Effector CD4-positive, alpha-beta T cell (primary cell): ENCODE measurements around the gene MASP2. TPM values are rescaled to one million over a fixed set of nuclear protein-coding genes. Genes with fewer than 3 reads are reported as not detected.
"Not testable (repeated sequence)": the region's sequence is repeated elsewhere in the genome, so short reads cannot be mapped to it uniquely, and the experiment has no call there.

Source experiments
- DNase-seq: peaks from one replicate; pipeline ENCODE4 v3.0.0-alpha.2; 2020
- total RNA-seq: gene quantifications from one replicate; lab custom pipeline; 2026; lab: John Stamatoyannopoulos, UW

The MASP2 gene
- total RNA-seq, result not detected

DNA sequence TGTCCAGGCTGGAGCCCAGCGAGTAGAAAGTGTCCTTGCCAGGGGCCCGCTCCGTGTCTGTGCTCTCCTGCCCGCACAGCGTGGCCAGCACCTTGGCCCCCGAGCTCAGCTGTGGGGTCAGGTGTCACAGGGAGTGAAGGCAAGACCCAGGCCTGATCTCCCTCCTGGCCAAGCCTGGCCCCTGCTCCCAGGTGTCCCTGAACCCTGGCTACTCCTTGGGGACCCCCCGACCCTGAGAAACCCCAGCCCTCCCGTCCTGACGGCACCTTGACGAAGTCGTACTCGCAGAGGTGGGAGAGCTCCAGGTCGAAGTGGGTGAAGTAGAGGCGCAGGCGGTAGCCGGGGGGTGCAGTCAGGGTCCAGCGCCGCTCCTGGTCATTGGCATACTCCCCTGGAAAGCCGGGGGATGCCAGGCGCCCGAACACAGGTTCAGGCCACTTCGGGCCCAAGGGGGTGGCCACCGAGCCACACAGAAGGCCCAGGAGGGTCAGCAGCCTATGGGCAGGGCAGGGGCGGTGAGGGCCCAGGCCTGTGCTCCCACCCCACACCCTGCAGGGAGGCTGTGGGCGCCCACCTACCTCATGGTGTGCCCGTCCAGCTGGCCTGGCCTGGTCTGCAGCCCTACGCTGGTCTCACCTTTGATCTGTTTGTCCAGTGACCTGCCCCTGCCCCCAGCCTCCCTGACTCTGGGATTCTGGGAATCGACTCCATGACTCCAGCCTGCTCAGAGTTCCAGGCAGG lies at the start of gene MASP2:
Gene MASP2, minus strand, starts transcription at position 615 of the 741 bp plus-strand sequence. Its CDS starts 32 bp downstream, at position 583.
- DNase-seq, result no peak

DNA sequence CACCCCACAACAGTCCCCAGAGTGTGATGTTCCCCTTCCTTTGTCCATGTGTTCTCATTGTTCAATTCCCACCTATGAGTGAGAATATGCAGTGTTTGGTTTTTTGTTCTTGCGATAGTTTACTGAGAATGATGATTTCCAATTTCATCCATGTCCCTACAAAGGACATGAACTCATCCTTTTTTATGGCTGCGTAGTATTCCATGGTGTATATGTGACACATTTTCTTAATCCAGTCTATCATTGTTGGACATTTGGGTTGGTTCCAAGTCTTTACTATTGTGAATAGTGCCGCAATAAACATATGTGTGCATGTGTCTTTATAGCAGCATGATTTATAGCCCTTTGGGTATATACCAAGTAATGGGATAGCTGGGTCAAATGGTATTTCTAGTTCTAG lies 36.7 kb upstream of the MASP2 start:
- DNase-seq, result not testable (repeated sequence)

DNA sequence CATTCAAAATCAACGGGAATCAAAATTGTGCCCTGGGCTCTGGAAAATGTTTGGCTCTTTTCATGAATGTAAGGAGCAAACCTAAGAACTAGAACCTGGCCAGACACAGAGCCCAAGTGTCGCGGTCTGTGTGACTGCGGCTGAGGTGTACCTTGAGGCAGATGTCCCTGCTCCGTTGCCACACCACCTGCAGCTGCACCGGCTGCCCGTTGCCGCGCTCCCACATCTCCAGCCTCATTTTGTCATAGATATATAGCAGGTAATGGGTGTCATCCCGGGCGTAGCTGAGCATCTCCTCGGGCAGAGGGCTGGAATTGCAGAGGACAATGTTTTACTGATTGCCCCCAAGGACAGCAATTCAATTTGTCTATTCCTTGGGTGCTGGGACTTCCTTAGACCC lies 33.9 kb upstream of the MASP2 start:
- DNase-seq, result no peak

DNA sequence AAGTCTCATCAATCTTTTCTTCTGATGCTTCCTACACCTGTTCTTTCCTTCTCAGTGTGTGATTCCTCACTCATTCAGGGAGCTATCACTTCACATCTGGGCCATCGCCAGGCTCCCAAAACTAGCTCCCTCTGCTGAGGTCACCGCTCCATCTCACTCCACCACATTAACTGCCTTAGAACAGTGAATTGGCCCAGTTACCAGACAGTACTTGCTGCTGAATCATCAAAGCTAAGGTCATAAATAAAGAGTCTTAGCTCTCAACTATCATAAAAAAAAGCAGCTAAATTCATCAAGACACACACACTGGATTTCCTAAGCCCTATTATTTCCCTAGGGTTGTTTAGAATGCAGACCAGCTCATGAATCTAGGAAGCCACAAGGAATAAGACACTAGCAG lies 31.6 kb upstream of the MASP2 start:
- DNase-seq, result no peak

DNA sequence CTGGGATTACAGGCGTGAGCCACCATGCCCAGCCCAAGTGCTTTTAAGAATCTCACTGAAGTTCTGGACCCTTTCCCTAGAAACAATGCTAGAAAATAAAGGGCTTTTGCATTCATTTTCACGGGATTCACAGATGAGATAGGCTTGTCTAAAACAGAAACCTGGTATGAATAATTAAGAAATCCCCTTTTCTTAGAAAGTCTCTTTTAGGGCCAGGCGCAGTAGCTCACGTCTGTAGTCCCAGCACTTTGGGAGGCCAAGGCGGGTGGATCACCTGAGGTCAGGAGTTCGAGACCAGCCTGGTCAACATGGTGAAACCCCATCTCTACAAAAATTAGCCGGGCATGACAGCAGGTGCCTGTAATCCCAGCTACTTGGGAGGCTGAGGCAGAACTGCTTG lies 26.4 kb upstream of the MASP2 start:
- DNase-seq, result not testable (repeated sequence)

DNA sequence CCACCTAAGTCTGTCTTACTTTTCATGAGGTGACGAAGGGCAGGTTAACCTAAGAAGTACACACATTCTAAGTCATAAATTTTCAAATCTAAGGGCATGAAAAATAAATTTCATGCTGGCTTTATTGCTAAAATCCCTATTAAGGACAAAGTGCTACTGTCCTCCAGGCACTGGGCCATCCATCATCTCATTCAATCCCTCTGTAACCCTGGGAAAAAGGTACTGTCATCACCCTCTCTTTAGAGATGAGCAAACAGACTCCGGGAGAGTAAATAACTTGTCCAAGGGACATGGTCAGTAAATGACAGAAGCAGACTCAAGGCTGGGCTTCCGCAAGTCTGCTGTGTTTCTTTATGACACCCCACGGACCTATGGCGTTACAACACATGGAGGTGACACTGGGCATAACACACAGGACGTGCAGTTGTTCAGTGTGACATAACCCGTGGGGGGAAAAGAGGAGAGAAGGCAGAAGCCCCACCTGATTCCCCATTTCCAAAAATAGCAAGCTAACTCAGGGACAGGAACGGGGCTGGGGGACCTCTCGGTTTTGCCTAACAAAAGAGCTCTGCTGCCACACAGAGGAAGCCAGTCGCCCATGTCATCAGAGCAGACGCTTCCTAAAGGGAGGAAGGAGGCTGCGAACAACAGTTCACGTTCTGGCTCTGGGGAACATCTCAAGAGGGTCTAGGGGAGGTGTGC lies 25.3 kb upstream of the MASP2 start:
- DNase-seq, result no peak

DNA sequence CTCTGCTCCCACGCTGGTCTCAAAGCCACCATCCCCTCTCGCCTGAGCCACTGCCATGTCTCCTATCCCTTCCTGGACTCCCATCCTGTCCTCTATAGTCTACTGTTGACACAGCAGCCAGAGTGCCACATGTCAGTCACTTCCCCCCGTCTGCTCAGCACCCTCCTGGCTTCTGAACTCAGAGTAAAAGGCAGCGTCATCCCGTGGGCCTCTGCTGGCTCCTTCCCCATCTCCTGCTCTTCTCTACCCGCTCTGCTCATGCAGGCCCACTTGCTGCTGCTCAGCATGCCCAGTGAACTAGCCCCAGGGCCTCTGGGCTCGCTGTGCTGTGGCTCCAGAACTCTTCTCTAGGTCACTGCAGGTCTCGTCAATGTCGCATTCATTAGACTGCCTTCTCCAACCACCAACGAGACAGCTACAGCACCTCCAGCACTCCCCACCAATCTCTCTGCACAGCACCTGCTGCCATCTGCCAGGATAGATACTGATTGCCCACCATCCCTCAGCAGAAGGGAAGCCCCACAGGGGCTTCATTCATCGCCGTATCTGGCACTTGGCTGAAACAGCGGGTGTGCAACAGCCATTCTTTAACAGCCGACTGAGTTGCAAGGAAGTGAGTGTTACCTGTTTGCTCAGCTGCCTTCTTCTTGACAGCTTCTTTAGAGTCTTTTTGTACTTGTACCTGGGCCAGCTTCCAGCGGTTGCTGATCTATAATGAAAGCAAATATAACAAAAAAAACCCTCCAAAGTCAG lies 24.6 kb upstream of the MASP2 start:
- no peak for DNase-seq

DNA sequence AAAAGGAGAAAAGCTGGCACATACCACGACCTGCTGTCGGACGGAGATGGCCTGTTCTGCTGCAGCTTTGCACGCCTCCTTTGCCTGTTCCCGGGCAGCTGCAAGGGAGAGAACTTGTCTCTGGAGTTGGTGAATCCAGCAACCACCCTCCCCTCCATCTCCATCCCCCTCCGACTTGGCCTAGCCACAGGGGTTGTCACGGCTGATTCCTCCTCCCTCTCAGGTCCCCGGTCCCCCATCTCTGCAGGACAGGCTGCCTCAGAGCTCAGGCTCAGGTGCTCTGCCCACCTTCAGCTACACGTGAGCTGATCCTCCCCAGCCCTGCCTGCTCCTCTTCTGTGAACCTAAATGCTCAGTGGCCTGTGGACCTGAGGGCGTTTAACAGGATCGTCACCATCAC lies 23.8 kb upstream of the MASP2 start:
- DNase-seq, result no peak

DNA sequence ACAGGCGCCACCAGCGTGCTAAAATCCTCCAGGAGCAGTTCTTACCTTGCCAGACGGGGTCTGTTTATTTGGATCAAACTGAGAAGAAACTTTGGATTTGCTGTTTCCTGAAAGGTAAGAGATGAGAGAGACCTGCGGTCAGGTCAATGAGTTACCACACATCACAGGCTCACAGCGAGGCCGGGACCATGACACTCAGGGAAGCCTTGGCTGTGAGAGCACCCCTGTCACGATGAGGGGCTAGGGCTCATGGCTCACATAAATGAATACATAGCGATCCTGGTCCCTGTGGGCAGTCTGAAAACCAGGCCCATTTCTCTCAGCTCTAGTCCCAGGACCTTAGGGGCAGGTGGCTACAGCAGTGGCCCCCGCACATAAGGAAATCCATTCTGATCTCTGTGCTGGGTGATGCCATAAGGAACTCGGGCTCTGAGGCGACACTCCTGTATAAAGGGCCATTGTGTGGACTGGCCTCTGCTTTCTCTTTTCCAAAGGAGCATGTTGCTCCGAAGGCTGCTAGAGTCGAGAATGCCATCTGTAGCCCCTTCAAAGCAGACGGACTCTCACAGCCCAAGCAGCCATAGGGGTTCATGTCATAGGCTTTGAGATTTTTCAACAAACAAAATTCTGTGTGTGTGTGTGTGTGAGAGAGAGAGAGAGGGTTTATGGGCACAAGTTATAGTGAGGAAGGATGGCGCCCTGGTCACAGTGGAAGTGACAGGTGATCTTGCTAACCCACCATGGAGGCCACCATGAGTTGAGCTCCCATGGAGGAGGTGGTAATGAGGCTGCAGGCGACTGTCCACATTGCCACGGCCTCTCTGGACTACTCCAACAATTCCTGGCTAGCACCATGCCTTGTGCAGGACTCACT lies 21.8 kb upstream of the MASP2 start:
- DNase-seq, result no peak

DNA sequence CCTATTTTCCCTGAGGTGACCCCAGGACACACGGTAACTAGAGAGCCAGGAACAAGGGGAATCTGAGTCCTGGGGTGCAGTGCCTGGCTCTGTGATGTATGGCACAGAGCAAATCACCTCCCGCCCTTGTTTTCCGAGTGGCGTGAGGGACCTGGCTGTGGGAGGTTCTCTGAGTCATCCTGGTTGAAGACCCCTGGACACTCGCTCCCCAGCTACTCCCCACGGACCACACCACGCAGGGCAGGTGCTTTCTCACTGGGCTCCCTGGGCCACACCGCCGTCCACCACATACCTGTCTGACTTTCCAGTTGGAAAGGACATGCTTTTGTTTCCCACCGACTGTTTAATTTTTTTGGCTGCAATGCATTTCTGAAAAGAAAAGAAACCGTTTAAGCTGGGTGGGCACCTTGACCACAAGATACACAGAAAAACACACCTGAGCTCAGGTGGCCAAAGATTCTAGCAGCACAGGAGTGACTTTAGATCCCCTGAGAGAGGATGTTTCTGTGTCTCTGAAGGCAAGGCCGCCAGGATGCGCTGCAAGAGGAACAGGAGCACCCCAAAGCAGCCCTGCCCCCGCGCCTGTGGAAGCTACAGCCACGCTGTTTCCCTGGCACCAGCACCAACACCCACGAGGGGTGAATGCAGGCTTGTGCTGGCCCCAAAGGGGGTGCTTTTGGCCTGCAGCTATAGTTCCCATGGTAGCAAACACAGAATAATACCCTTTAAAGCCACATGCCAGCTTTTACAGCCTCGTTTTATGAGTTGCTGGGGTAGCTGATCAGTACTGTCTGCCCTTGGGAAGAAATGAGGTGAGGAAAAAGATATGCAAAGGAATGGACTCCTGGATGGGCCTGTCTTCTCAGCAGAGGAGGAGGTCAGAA lies 20.9 kb upstream of the MASP2 start:
- no peak for DNase-seq

DNA sequence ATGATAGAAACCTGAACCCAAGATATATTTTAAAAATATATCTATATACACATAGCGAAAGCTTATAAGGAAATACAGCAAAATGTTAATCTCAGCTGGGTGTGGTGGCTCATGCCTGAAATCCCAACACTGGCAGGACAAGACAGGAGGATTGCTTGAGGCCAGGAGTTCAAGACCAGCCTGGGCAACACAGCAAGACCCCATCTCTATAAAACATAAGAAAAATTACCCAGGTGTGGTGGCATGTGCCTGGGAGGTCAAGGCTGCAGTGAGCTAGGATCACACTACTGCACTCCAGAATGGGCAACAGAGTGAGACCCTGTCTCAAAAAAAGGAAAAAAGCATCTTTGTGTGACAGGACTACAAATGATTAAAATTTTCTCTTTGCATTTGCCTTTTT lies 18.8 kb upstream of the MASP2 start:
- no peak for DNase-seq

DNA sequence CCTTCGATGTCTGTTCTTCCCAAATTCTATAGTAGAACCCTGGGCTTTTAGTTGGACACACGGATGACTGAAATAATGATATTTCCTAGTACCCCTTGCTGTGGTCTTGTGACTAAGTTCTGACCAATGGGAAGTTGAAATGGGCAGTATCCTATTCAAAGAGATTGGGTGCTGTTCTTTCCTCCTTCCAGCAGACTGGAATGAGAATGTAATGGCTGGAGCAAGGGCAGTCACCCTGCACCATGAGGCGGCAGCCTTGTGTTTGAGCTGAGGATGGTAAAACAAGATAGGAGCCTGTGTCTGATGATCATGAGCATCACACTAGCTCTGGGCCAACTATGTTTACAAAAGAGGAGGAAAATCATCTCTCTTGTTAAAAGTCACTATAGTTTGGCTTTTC lies 17.9 kb upstream of the MASP2 start:
- DNase-seq, result no peak

DNA sequence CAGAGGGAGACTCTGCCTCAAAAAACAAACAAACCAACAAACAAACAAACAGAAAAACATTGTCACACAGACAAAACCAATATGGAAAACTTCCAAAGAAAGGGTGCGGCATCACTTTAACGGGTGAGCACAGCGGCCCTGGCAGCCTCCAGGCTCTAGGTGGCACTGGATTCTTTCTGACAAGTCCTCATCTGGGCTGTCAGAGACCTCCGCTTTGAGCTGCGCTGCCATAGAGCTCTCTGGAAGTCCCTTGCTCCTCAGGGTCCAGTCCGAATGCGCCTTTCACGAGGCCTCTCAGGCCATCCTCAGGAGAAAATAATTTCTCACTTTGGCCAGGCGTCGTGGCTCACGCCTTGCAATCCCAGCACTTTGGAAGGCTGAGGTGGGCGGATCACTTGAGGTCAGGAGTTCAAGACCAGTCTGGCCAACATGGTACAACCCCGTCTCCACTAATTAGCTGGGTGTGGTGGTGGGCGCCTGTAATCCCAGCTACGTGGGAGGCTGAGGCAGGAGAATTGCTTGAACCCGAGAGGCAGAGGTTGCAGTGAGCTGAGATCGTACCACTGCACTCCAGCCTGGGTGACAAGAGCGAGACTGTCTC lies 17.0 kb upstream of the MASP2 start:
- not testable (repeated sequence) for DNase-seq

DNA sequence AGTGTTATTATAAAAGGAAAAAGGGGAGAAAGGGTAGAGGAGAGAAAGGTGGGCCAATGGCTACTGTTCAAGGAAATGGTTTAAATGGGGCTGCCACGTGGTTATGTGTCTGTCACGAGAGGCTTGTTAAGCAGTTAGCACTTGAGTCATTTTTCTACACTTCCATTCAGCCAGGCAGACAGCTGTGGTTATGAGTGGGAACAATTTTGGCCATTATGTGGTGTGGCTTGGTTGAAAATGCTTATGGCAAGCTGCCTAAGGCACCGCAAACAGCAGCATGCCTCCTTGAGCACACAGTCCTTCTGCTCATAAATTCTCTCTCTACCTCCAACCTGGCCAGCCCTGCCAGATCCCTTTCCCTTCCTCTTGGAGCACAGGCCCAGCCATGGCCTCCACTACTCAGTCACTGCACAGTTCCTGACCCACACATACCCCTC lies 15.9 kb upstream of the MASP2 start:
- no peak for DNase-seq

DNA sequence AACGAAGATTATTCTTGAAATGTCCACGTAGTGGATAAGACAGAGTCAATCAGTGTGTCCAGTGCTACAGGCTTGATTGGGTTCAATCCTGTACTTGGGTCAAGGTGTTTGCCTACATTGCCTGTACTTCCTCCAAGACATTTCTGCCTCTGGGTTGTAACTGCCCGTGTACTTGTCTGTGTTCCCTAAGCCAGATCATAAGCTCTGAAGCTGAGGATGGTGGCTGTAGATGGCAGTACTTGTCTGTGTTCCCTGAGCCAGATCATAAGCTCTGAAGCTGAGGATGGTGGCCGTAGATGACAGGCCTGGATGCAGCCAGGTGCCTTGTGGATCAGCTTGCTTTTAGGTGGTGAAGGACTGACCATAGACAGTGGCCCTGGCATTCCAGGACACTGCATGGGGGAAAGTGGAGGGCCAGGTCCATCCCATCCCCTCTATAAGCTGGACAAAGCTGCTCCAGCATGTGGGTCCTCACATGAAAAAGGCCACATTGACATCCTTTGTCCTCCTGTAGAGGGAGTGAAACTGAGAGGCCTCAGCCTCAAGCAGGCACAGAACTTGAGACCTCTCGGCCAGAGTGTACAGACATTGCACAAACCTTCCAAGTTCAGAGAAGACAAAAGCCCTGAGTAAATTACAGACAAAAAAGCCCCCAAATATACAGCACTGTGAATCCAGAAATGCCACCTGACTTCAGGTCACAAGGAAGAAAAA lies 14.8 kb upstream of the MASP2 start:
- no peak for DNase-seq

DNA sequence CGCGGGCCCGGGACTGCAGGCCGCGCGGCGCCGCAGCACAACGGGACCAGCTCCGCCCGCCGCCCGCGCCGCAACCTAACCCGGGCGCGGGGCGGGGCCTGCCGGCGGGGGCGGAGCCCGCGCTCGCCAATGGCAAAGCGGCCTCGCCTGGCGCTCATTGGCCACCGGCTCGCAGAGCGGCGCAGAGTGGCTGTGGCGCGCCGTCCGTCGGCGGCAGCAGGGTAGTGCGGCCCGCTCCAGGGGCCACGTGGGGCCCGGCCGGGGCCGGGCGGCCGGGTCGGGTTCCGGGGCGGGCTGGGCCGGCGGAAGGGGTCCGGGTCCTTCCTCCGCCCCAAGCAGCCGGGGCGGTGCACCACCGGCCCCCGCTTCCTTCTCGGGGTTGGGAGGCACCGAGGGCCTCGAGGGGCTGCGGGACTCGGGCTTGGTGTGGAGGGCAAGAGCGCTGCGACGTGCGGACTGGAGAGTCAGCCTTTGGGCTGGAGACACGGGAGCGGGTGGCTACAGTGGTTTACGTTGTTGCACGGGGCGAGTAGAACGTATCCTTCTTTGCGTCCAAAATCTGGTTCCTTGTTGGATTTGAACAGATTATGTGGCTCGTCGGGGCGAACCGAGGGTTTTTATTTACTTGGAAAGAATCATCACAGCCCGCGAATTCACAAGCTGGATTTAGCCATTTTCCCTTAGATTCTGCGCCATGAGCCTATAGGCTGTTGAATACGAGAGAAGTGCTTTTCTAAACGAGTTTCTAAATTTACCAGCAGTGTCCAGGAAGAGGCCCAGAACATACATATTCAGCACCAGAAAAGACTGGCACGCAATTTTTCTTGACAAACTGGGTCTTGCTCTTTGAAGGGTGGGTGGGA lies 13.2 kb upstream of the MASP2 start, which contains the start of gene SRM:
Gene SRM, minus strand, starts transcription at position 51 of the 863 bp plus-strand sequence. CDS start 75 bp downstream, outside the sequence.
- DNase-seq, result peak; percentile 87

DNA sequence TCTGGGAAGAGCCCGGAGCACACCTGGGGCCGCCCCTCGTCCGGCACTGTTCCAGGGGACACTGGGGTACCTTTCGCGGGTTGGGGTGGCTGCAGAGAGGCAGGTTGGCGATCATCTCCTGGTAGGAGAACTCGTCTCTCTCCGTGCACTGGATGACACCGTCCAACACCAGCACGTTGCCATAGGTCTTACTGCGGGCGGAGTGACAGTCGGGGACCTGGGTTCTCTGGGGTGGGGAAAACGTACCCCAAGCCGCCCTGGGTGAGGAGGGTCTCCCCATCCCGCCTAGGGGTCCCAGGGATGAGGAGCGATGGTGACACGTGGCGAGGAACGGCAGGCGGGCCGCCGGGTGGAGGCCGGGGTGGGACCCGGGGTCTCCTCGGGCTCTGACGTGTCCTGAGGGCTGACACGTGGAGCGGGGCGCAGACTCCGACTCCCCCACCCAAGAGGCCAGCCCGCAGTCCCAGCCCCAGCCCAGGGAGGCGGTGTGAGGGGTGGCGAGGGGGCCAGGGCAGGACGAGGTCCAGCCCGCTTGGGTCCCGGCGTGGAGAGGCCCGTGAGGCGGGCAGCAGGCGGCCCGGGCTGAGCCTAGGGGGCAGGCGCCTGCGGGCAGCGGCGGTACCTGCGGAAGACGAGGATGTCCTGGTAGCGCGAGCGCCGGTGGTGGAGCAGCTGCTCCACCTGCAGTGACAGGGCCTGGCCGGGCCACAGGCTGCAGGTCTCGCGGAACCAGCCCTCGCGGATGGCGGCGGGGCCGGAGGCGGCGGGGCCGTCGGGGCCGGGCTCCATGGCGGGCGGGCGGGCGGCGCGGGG lies 12.3 kb upstream of the MASP2 start:
- no peak for DNase-seq

DNA sequence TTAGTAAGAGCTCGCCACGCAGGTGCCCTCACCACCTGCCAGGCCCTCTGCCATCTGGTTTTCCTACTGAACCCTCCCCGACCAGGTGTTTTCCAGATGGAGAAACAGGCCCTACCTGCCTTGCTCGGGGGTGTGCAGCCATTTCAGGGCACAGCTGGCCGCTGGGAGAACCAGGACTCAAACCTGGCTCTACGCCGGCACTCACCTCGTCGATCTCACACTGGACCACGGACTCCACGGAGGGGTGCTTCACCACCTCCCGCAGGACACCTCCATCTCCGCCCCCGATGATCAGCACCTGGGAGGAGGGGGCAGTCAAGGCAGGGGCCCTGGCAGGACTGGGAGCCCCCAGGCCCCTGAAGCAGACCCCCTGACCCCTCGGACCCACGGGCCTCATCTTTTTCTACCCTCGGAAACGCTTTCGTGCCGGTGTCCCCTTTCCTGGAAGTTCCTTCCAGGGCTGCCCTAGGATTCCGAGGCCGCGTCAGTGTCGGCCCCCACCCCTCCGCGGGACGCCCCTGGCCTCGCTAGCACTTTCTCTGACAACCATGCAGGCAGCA lies 11.6 kb upstream of the MASP2 start:
- no peak for DNase-seq
